HCT116 (cell line): ENCODE measurements around the gene S100G. TPM values are rescaled to one million over a fixed set of nuclear protein-coding genes. Genes with fewer than 3 reads are reported as not detected.

Experiments
- ATAC-seq: fragments of 200-7000 bp; cut with Tn5 transposase; 2 replicates; pipeline ENCODE4 v1.9.1; 2020; ENCODE audit warnings: mild to moderate bottlenecking, moderate library complexity
- BruUV-seq: library from RNA; stranded (reverse); fragments of 400-500 nt; replicated peaks from 2 replicates; lab custom pipeline; 2021; lab: Mats Ljungman, UMichigan
- CTCF ChIA-PET: fragments of 300-600 bp; sonication (Branson Sonifier 250); formaldehyde crosslinking; loops from one replicate; lab custom pipeline; 2021; ENCODE audit warnings: antibody characterized with exemption; lab: Charles Lee
- POLR2A ChIA-PET: fragments of 300-600, 350-600 bp; sonication (Branson Sonifier 250); formaldehyde crosslinking; loops from one replicate; lab custom pipeline; 2021; ENCODE audit warnings: antibody characterized with exemption; lab: Charles Lee
- RAD21 ChIA-PET, 2 experiments: fragments of 300-600 bp; sonication (Branson Sonifier 250); formaldehyde crosslinking; loops; one replicate each; lab custom pipeline; 2023; ENCODE audit warnings: low total read pairs in 2 of 2; ENCODE audit not compliant: uncharacterized antibody in 2 of 2, unreplicated experiment in 2 of 2, low non-redundant PET in 1 of 2; lab: Charles Lee
- DNase-seq: peaks from one replicate; pipeline ENCODE4 v3.0.0-alpha.2; 2010; ENCODE audit warnings: low read depth, low spot score
- H2AFZ ChIP-seq: fragments of 200-600 bp; shearing (Covaris generic), sonication (generic); 2 replicates; pipeline ENCODE4 v1.6.1; 2017; ENCODE audit warnings: low read depth, mixed run types, mixed read lengths, antibody characterized with exemption, low read length; ENCODE audit not compliant: poor library complexity, severe bottlenecking
- H3K27ac ChIP-seq: 2 replicates; pipeline ENCODE4 v1.5.1; 2012; ENCODE audit warnings: low read depth, low read length
- H3K27me3 ChIP-seq: fragments of 200-600 bp; sonication (generic); 2 replicates; pipeline ENCODE4 v1.6.1; 2016; ENCODE audit warnings: mixed run types, low read length, mixed read lengths; ENCODE audit not compliant: insufficient read depth
- H3K36me3 ChIP-seq, 2 experiments: fragments of 200-500 bp in 1 of 2; fragments of 200-600 bp in 1 of 2; sonication (Bioruptor generic) in 1 of 2; sonication (generic) in 1 of 2; 2 replicates each; pipeline versions ENCODE4 v1.5.1 to v1.6.1; 2014 to 2016; ENCODE audit warnings: low read length in 2 of 2, inconsistent platforms in 1 of 2, mixed read lengths in 1 of 2, mixed run types in 1 of 2; ENCODE audit not compliant: insufficient read depth in 2 of 2, control insufficient read depth in 1 of 2
- H3K4me1 ChIP-seq, 2 experiments: fragments of 200-600 bp in 1 of 2; sonication (generic) in 1 of 2; 2 replicates each; pipeline versions ENCODE4 v1.5.1 to v1.6.1; 2012 to 2017; ENCODE audit warnings: low read length in 2 of 2, inconsistent platforms in 1 of 2, mild to moderate bottlenecking in 1 of 2, mixed read lengths in 1 of 2, mixed run types in 1 of 2, moderate library complexity in 1 of 2; ENCODE audit not compliant: insufficient read depth in 2 of 2, control insufficient read depth in 1 of 2
- H3K4me2 ChIP-seq: fragments of 200-600 bp; sonication (generic); 2 replicates; pipeline ENCODE4 v1.6.1; 2017; ENCODE audit warnings: mixed run types, low read length, mixed read lengths
- H3K4me3 ChIP-seq, 2 experiments: fragments of 200-600 bp in 1 of 2; sonication (generic) in 1 of 2; replicated peaks in 1 of 2; 2 replicates each; pipeline ENCODE4 v1.5.1; 2011 to 2016; ENCODE audit warnings: low read length in 2 of 2, control low read depth in 1 of 2, low read depth in 1 of 2, mild to moderate bottlenecking in 1 of 2, mixed read lengths in 1 of 2, mixed run types in 1 of 2
- H3K79me2 ChIP-seq: fragments of 200-600 bp; sonication (generic); 2 replicates; pipeline ENCODE4 v1.6.1; 2017; ENCODE audit warnings: mild to moderate bottlenecking, mixed run types, low read length, moderate library complexity, mixed read lengths; ENCODE audit not compliant: insufficient read depth
- H3K9ac ChIP-seq: fragments of 200-600 bp; sonication (generic); 2 replicates; pipeline ENCODE4 v1.6.1; 2016; ENCODE audit warnings: low read length, mixed read lengths
- H3K9me2 ChIP-seq: fragments of 200-600 bp; sonication (generic), shearing (Covaris generic); 2 replicates; pipeline ENCODE4 v1.6.1; 2017; ENCODE audit warnings: mixed run types, mild to moderate bottlenecking, moderate library complexity; ENCODE audit not compliant: insufficient read depth
- H3K9me3 ChIP-seq, 2 experiments: fragments of 200-500 bp in 1 of 2; fragments of 200-600 bp in 1 of 2; sonication (Bioruptor generic) in 1 of 2; sonication (generic) in 1 of 2; 2 replicates each; pipeline ENCODE4 v1.6.1; 2014 to 2017; ENCODE audit warnings: low read length in 2 of 2, mixed read lengths in 2 of 2, inconsistent platforms in 1 of 2, low read depth in 1 of 2, mild to moderate bottlenecking in 1 of 2, mixed run types in 1 of 2, moderate library complexity in 1 of 2; ENCODE audit not compliant: control insufficient read depth in 1 of 2, insufficient read depth in 1 of 2
- H4K20me1 ChIP-seq: fragments of 200-600 bp; sonication (generic), shearing (Covaris generic); 2 replicates; pipeline ENCODE4 v1.6.1; 2017; ENCODE audit warnings: mixed run types, mild to moderate bottlenecking, moderate library complexity; ENCODE audit not compliant: insufficient read depth
- ATF3 ChIP-seq: IDR thresholded peaks from 2 replicates; pipeline ENCODE4 v1.6.1; 2012
- CBX3 ChIP-seq: IDR thresholded peaks from 2 replicates; pipeline ENCODE4 v1.6.1; 2012; ENCODE audit warnings: low read depth
- CEBPB ChIP-seq: IDR thresholded peaks from 2 replicates; pipeline ENCODE4 v1.6.1; 2012; ENCODE audit warnings: low read depth
- ELF1 ChIP-seq: IDR thresholded peaks from 2 replicates; pipeline ENCODE4 v1.6.1; 2012; ENCODE audit warnings: low read depth, borderline replicate concordance
- EZH2 ChIP-seq: fragments of 200-600 bp; sonication (generic); IDR thresholded peaks from 2 replicates; pipeline ENCODE4 v1.6.1; 2017; ENCODE audit warnings: antibody characterized with exemption, mixed run types
- FOSL1 ChIP-seq: IDR thresholded peaks from 2 replicates; pipeline ENCODE4 v1.6.1; 2012; ENCODE audit warnings: low read depth
- MAX ChIP-seq: IDR thresholded peaks from 2 replicates; pipeline ENCODE4 v1.6.1; 2012
- POLR2AphosphoS5 ChIP-seq: IDR thresholded peaks from 2 replicates; pipeline ENCODE4 v1.6.1; 2011; ENCODE audit warnings: mild to moderate bottlenecking, low read depth, low read length, moderate library complexity
- RAD21 ChIP-seq: IDR thresholded peaks from 2 replicates; pipeline ENCODE4 v1.6.1; 2012; ENCODE audit warnings: low read depth, mild to moderate bottlenecking
- SP1 ChIP-seq: IDR thresholded peaks from 2 replicates; pipeline ENCODE4 v1.6.1; 2012; ENCODE audit warnings: low read depth
- YY1 ChIP-seq: IDR thresholded peaks from 2 replicates; pipeline ENCODE4 v1.6.1; 2011; ENCODE audit warnings: low read length, low read depth, moderate library complexity, mild to moderate bottlenecking; ENCODE audit not compliant: insufficient replicate concordance; ENCODE audit errors: extremely low read depth
- ZNF274 ChIP-seq: fragments of 200-500 bp; sonication (Bioruptor generic); IDR thresholded peaks from 2 replicates; pipeline ENCODE4 v1.6.1; 2014; ENCODE audit warnings: mild to moderate bottlenecking, low read depth, low read length, inconsistent platforms
- intact Hi-C: fragments of 100-400 bp; cut with micrococcal nuclease; formaldehyde crosslinking; loops from 2 replicates; pipeline ENCODE4 v1.10.0; 2022
- total RNA-seq: library from RNA; stranded (reverse); gene quantifications from one replicate; pipeline ENCODE4 v1.2.1, GENCODE V29; 2021; ENCODE audit not compliant: unreplicated experiment
- TF ChIP-seq, protein P1 (sequence below), 3 experiments: fragments of 200-600 bp in 1 of 3; sonication (generic) in 1 of 3; IDR thresholded peaks in 2 of 3; conservative IDR thresholded peaks in 1 of 3; 2 replicates each; pipeline ENCODE4 v1.5.1; 2012 to 2017; ENCODE audit warnings: low read depth in 2 of 3, low read length in 2 of 3, antibody characterized with exemption in 1 of 3, borderline replicate concordance in 1 of 3, control low read depth in 1 of 3, mild to moderate bottlenecking in 1 of 3, mixed read lengths in 1 of 3, mixed run types in 1 of 3, moderate library complexity in 1 of 3; ENCODE audit not compliant: insufficient read depth in 1 of 3

The S100G gene
- total RNA-seq, 1 experiment from 2014 or later, result not detected

GRCh38 chrX:16666541-16666940 lies 16.6 kb downstream of the S100G start (continued):
- no peak for TF ChIP-seq MAX
- TF ChIP-seq, protein P1, sequence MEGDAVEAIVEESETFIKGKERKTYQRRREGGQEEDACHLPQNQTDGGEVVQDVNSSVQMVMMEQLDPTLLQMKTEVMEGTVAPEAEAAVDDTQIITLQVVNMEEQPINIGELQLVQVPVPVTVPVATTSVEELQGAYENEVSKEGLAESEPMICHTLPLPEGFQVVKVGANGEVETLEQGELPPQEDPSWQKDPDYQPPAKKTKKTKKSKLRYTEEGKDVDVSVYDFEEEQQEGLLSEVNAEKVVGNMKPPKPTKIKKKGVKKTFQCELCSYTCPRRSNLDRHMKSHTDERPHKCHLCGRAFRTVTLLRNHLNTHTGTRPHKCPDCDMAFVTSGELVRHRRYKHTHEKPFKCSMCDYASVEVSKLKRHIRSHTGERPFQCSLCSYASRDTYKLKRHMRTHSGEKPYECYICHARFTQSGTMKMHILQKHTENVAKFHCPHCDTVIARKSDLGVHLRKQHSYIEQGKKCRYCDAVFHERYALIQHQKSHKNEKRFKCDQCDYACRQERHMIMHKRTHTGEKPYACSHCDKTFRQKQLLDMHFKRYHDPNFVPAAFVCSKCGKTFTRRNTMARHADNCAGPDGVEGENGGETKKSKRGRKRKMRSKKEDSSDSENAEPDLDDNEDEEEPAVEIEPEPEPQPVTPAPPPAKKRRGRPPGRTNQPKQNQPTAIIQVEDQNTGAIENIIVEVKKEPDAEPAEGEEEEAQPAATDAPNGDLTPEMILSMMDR (IDR thresholded peaks at IDR 0.05 in 2 of 3, conservative IDR thresholded peaks at IDR 0.05 in 1 of 3; ENCODE audit: borderline replicate concordance in 1 of 3, insufficient read depth in 1 of 3, low read depth in 2 of 3, low read length in 2 of 3), result no peak
- TF ChIP-seq ZNF274, result no peak
- TF ChIP-seq, all 23 proteins: peak for 0

DNA sequence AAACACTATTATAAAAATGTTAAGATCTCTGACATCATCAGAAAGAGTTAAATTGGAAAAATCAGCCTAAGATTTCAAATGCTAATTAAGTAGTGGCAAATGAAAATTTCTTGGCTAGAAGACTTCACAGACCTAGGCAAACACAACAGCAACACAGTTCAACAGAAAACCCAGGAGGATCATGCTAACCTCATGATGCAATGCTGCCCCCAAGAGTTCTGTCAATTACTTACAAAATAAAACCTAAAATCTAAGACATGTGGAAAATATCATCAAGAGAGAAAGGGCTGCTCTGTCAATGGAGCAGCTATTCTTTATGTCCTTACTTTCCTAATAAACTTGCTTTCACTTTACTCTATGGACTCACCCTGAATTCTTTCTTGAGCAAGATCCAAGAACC lies 21.0 kb downstream of the S100G start:
- ChIA-PET RAD21 (no interaction called here), POLR2A (no interaction called here), CTCF (no interaction called here)
- Histone ChIP-seq H3K9me2 (no peaks in the 10 kb centered on the region), H3K9ac (no peak overlapping the region), H3K79me2 (no peaks in the 10 kb centered on the region), H3K4me1 (no peaks in the 10 kb centered on the region), H3K27me3 (no peaks in the 10 kb centered on the region), H2AFZ (no peak overlapping the region), H3K4me3 (no peak overlapping the region), H3K4me2 (no peak overlapping the region), H3K36me3 (no peaks in the 10 kb centered on the region), H4K20me1 (no peaks in the 10 kb centered on the region), H3K27ac (no peak overlapping the region), H3K9me3 (no peaks in the 10 kb centered on the region)
- ATAC-seq (0 out of 2 replicates have a peak, but pooled peaks have one; percentile 38), DNase-seq (peak; percentile 12)
- no TSS peak for BruUV-seq
- TF ChIP-seq, protein P1 (IDR thresholded peaks at IDR 0.05 in 2 of 3, conservative IDR thresholded peaks at IDR 0.05 in 1 of 3; ENCODE audit: borderline replicate concordance in 1 of 3, insufficient read depth in 1 of 3, low read depth in 2 of 3, low read length in 2 of 3), result peak in 2 of 3 experiments; percentile 18 to 22; a peak in 2 of 6 replicates
- TF ChIP-seq YY1, result no peak
- no peak for TF ChIP-seq CEBPB
- TF ChIP-seq SP1, result no peak
- TF ChIP-seq ELF1, result no peak
- TF ChIP-seq RAD21, result peak; percentile 64
- TF ChIP-seq EZH2, result no peak
- TF ChIP-seq ATF3, result no peak
- TF ChIP-seq CBX3, result no peak
- no peak for TF ChIP-seq POLR2AphosphoS5
- TF ChIP-seq FOSL1, result no peak
- intact Hi-C loops, result loop anchor here (2.0 to 5.0 kb wide), 3 partner anchors 234 to 740 kb away; partner anchors contain the start of gene GRPR
